Endothelial cell of umbilical vein (primary cell): ENCODE results near the gene SLC38A8.

Experiments
- EZH2 ChIP-seq: IDR thresholded peaks from 2 replicates; pipeline ENCODE4 v1.6.1; 2012; ENCODE audit warnings: borderline replicate concordance, low read depth, mild to moderate bottlenecking, moderate library complexity, low read length, inconsistent platforms; ENCODE audit not compliant: severe bottlenecking
- GATA2 ChIP-seq: IDR thresholded peaks from 2 replicates; pipeline ENCODE4 v1.7.0; 2011; ENCODE audit warnings: low read depth, mild to moderate bottlenecking, moderate library complexity, mixed read lengths, low read length; ENCODE audit not compliant: insufficient read length, insufficient read depth
- MAX ChIP-seq: IDR thresholded peaks from 2 replicates; pipeline ENCODE4 v1.6.1; 2011; ENCODE audit not compliant: insufficient read depth, insufficient read length
- POLR2AphosphoS5 ChIP-seq: IDR thresholded peaks from 2 replicates; pipeline ENCODE4 v1.6.1; 2012; ENCODE audit warnings: low read depth, mild to moderate bottlenecking, control low read depth, low read length, moderate library complexity; ENCODE audit not compliant: insufficient read depth
- TF ChIP-seq, protein P1 (sequence below), 2 donors: IDR thresholded peaks; 1 replicate in 1 of 2; 2 replicates in 1 of 2; pipeline ENCODE4 v1.5.1; 2011; ENCODE audit warnings: low read length in 2 of 2, mild to moderate bottlenecking in 2 of 2, moderate library complexity in 2 of 2, control low read depth in 1 of 2, inconsistent platforms in 1 of 2, low read depth in 1 of 2; ENCODE audit not compliant: insufficient read depth in 1 of 2; ENCODE audit errors: extremely low read depth in 1 of 2

GRCh38 chr16:84087466-84088151, 45.0 kb upstream of the SLC38A8 start:
- TF ChIP-seq POLR2AphosphoS5 (no peak), EZH2 (no peak), GATA2 (no peak), MAX (no peak)
- TF ChIP-seq, protein P1, sequence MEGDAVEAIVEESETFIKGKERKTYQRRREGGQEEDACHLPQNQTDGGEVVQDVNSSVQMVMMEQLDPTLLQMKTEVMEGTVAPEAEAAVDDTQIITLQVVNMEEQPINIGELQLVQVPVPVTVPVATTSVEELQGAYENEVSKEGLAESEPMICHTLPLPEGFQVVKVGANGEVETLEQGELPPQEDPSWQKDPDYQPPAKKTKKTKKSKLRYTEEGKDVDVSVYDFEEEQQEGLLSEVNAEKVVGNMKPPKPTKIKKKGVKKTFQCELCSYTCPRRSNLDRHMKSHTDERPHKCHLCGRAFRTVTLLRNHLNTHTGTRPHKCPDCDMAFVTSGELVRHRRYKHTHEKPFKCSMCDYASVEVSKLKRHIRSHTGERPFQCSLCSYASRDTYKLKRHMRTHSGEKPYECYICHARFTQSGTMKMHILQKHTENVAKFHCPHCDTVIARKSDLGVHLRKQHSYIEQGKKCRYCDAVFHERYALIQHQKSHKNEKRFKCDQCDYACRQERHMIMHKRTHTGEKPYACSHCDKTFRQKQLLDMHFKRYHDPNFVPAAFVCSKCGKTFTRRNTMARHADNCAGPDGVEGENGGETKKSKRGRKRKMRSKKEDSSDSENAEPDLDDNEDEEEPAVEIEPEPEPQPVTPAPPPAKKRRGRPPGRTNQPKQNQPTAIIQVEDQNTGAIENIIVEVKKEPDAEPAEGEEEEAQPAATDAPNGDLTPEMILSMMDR (IDR thresholded peaks at IDR 0.05; ENCODE audit: extremely low read depth in 1 of 2, insufficient read depth in 1 of 2, low read depth in 1 of 2, low read length in 2 of 2) = no peak
